ENCODE data around the gene GTF3C2.

Gene GTF3C2

GRCh38 chr2:27369471-27370025 is 13.0 kb upstream of the GTF3C2 start:
- Histone ChIP-seq H3K18ac (ENCODE audit: low read length) (peak overlapping the region; percentile 98), H2BK120ac (ENCODE audit: low read depth, low read length) (peak overlapping the region; percentile 34), H3K23ac (ENCODE audit: low read depth, low read length, poor library complexity) (peak overlapping the region; percentile 96), H2AK5ac (ENCODE audit: low read depth, low read length) (no peak overlapping the region), H3K4ac (ENCODE audit: low read length) (no peak overlapping the region), H3K27ac (replicated peaks; ENCODE audit: low read length) (no peak overlapping the region), H3K14ac (ENCODE audit: low read length) (peak overlapping the region; percentile 90), H3K36me3 (replicated peaks in 1 of 2; ENCODE audit: control insufficient read depth in 2 of 2, insufficient read depth in 2 of 2, low read length in 2 of 2) (peaks cover 38 to 70% of the 10 kb centered on the region in 2 donors), H2BK12ac (ENCODE audit: low read length) (no peak overlapping the region), H3K79me1 (ENCODE audit: low read depth, low read length) (peaks cover 17% of the 10 kb centered on the region), H3K9ac (ENCODE audit: low read depth, low read length, poor library complexity) (peak overlapping the region; percentile 99), H2AFZ (ENCODE audit: low read length) (peak overlapping the region; percentile 97), H2BK15ac (ENCODE audit: low read length) (no peak overlapping the region), H3K4me2 (ENCODE audit: insufficient read depth, low read length, poor library complexity, severe bottlenecking) (peak overlapping the region; percentile 87), H4K8ac (ENCODE audit: low read depth, low read length) (no peak overlapping the region), H3K27me3 (ENCODE audit: control insufficient read depth in 3 of 3, insufficient read depth in 3 of 3, low read depth in 1 of 3, low read length in 3 of 3) (no peaks in the 10 kb centered on the region), H3K4me1 (ENCODE audit: control insufficient read depth in 2 of 2, insufficient read depth in 1 of 2, low read depth in 1 of 2, low read length in 2 of 2) (peaks cover 10 to 13% of the 10 kb centered on the region in 2 donors), H4K91ac (ENCODE audit: low read depth, low read length, poor library complexity) (no peak overlapping the region), H3K4me3 (ENCODE audit: low read length in 2 of 2) (peak overlapping the region; percentile 86 to 94), H3K9me3 (replicated peaks in 1 of 2; ENCODE audit: control insufficient read depth in 2 of 2, insufficient read depth in 1 of 2, low read depth in 1 of 2, low read length in 2 of 2) (no peaks in the 10 kb centered on the region), H2BK5ac (ENCODE audit: low read length) (peak overlapping the region; percentile 88)
- WGBS, 2 donors (ENCODE audit: extremely low coverage in 2 of 2, insufficient read length in 2 of 2, insufficient replicate concordance in 1 of 2): no CpG with 5 or more reads among the region's 18 CpGs
- no peak for DNase-seq (ENCODE audit: low spot score)

DNA sequence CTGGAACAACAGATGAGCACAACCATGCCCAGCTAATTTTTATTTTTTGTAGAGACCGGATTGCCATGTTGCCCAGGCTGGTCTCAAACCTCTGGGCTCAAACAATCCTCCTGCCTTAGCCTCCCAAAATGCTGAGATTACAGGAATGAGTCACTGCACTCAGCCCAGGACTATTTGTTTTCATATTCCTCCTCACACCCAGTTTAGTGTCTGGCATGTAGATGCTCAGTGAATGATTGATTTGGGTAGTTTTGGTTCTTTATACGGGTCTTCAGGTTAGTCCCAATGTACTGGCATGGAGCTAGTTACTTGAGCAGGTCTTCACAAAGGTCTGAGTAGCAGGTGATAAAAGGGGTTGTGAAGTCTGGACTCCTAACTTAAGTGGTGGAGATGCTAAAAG is 7.4 kb upstream of the GTF3C2 start:
- H3K4me2 ChIP-seq (ENCODE audit: insufficient read depth, low read length, poor library complexity, severe bottlenecking): no peak overlapping the region
- no peak overlapping the region for H2BK120ac ChIP-seq (ENCODE audit: low read depth, low read length)
- H3K4me1 ChIP-seq (ENCODE audit: control insufficient read depth in 2 of 2, insufficient read depth in 1 of 2, low read depth in 1 of 2, low read length in 2 of 2): peaks cover 0 to 1% of the 10 kb centered on the region in 2 donors
- H2BK5ac ChIP-seq (ENCODE audit: low read length): no peak overlapping the region
- DNase-seq (ENCODE audit: low spot score): no peak
- H2AFZ ChIP-seq (ENCODE audit: low read length): no peak overlapping the region
- H3K36me3 ChIP-seq (replicated peaks in 1 of 2; ENCODE audit: control insufficient read depth in 2 of 2, insufficient read depth in 2 of 2, low read length in 2 of 2): peaks cover 29 to 72% of the 10 kb centered on the region in 2 donors
- H2AK5ac ChIP-seq (ENCODE audit: low read depth, low read length): no peak overlapping the region
- no peaks in the 10 kb centered on the region for H3K27me3 ChIP-seq (ENCODE audit: control insufficient read depth in 3 of 3, insufficient read depth in 3 of 3, low read depth in 1 of 3, low read length in 3 of 3)
- no peak overlapping the region for H3K9ac ChIP-seq (ENCODE audit: low read depth, low read length, poor library complexity)
- H3K4me3 ChIP-seq (ENCODE audit: low read length in 2 of 2): no peak overlapping the region
- no peak overlapping the region for H3K14ac ChIP-seq (ENCODE audit: low read length)
- H2BK12ac ChIP-seq (ENCODE audit: low read length): no peak overlapping the region
- H3K9me3 ChIP-seq (replicated peaks in 1 of 2; ENCODE audit: control insufficient read depth in 2 of 2, insufficient read depth in 1 of 2, low read depth in 1 of 2, low read length in 2 of 2): no peaks in the 10 kb centered on the region
- no peak overlapping the region for H3K4ac ChIP-seq (ENCODE audit: low read length)
- no peaks in the 10 kb centered on the region for H3K79me1 ChIP-seq (ENCODE audit: low read depth, low read length)
- H3K27ac ChIP-seq (replicated peaks; ENCODE audit: low read length): no peak overlapping the region
- H4K8ac ChIP-seq (ENCODE audit: low read depth, low read length): no peak overlapping the region
- WGBS, 2 donors (ENCODE audit: extremely low coverage in 2 of 2, insufficient read length in 2 of 2, insufficient replicate concordance in 1 of 2): no CpG with 5 or more reads among the region's 2 CpGs
- no peak overlapping the region for H3K18ac ChIP-seq (ENCODE audit: low read length)
- H3K23ac ChIP-seq (ENCODE audit: low read depth, low read length, poor library complexity): no peak overlapping the region
- no peak overlapping the region for H4K91ac ChIP-seq (ENCODE audit: low read depth, low read length, poor library complexity)
- no peak overlapping the region for H2BK15ac ChIP-seq (ENCODE audit: low read length)

GRCh38 chr2:27362678-27363420 is 6.3 kb upstream of the GTF3C2 start:
- no peak overlapping the region for H3K23ac ChIP-seq (ENCODE audit: low read depth, low read length, poor library complexity)
- no CpG with 5 or more reads among the region's 4 CpGs for WGBS, 2 donors (ENCODE audit: extremely low coverage in 2 of 2, insufficient read length in 2 of 2, insufficient replicate concordance in 1 of 2)
- no peak overlapping the region for H3K4ac ChIP-seq (ENCODE audit: low read length)
- H3K14ac ChIP-seq (ENCODE audit: low read length): no peak overlapping the region
- peaks cover 24 to 69% of the 10 kb centered on the region in 2 donors for H3K36me3 ChIP-seq (replicated peaks in 1 of 2; ENCODE audit: control insufficient read depth in 2 of 2, insufficient read depth in 2 of 2, low read length in 2 of 2)
- no peaks in the 10 kb centered on the region for H3K4me1 ChIP-seq (ENCODE audit: control insufficient read depth in 2 of 2, insufficient read depth in 1 of 2, low read depth in 1 of 2, low read length in 2 of 2)
- H3K9ac ChIP-seq (ENCODE audit: low read depth, low read length, poor library complexity): no peak overlapping the region
- H2AK5ac ChIP-seq (ENCODE audit: low read depth, low read length): no peak overlapping the region
- peaks cover 0 to 7% of the 10 kb centered on the region in 2 donors for H3K9me3 ChIP-seq (replicated peaks in 1 of 2; ENCODE audit: control insufficient read depth in 2 of 2, insufficient read depth in 1 of 2, low read depth in 1 of 2, low read length in 2 of 2)
- DNase-seq (ENCODE audit: low spot score): no peak
- no peak overlapping the region for H4K91ac ChIP-seq (ENCODE audit: low read depth, low read length, poor library complexity)
- no peak overlapping the region for H3K27ac ChIP-seq (replicated peaks; ENCODE audit: low read length)
- no peak overlapping the region for H3K18ac ChIP-seq (ENCODE audit: low read length)
- H3K79me1 ChIP-seq (ENCODE audit: low read depth, low read length): no peaks in the 10 kb centered on the region
- H2BK15ac ChIP-seq (ENCODE audit: low read length): no peak overlapping the region
- H2BK12ac ChIP-seq (ENCODE audit: low read length): no peak overlapping the region
- H2BK120ac ChIP-seq (ENCODE audit: low read depth, low read length): no peak overlapping the region
- H3K4me2 ChIP-seq (ENCODE audit: insufficient read depth, low read length, poor library complexity, severe bottlenecking): no peak overlapping the region
- no peak overlapping the region for H4K8ac ChIP-seq (ENCODE audit: low read depth, low read length)
- H3K27me3 ChIP-seq (ENCODE audit: control insufficient read depth in 3 of 3, insufficient read depth in 3 of 3, low read depth in 1 of 3, low read length in 3 of 3): no peaks in the 10 kb centered on the region
- H3K4me3 ChIP-seq (ENCODE audit: low read length in 2 of 2): no peak overlapping the region
- H2BK5ac ChIP-seq (ENCODE audit: low read length): no peak overlapping the region
- no peak overlapping the region for H2AFZ ChIP-seq (ENCODE audit: low read length)

- H3K4me1 ChIP-seq (ENCODE audit: control insufficient read depth in 2 of 2, insufficient read depth in 1 of 2, low read depth in 1 of 2, low read length in 2 of 2): peaks cover 0 to 3% of the 10 kb centered on the region in 2 donors
- H3K4me3 ChIP-seq (ENCODE audit: low read length in 2 of 2): peak overlapping the region; percentile 95 to 97
- H3K27me3 ChIP-seq (ENCODE audit: control insufficient read depth in 3 of 3, insufficient read depth in 3 of 3, low read depth in 1 of 3, low read length in 3 of 3): no peaks in the 10 kb centered on the region
- no peak overlapping the region for H2BK15ac ChIP-seq (ENCODE audit: low read length)
- peak overlapping the region; percentile 4 for H2AK5ac ChIP-seq (ENCODE audit: low read depth, low read length)
- peak overlapping the region; percentile 29 for H3K23ac ChIP-seq (ENCODE audit: low read depth, low read length, poor library complexity)
- no peak overlapping the region for H4K8ac ChIP-seq (ENCODE audit: low read depth, low read length)
- H3K4me2 ChIP-seq (ENCODE audit: insufficient read depth, low read length, poor library complexity, severe bottlenecking): peak overlapping the region; percentile 91
- peak overlapping the region; percentile 93 for H3K27ac ChIP-seq (replicated peaks; ENCODE audit: low read length)
- H2AFZ ChIP-seq (ENCODE audit: low read length): peak overlapping the region; percentile 96
- H2BK120ac ChIP-seq (ENCODE audit: low read depth, low read length): no peak overlapping the region
- H3K18ac ChIP-seq (ENCODE audit: low read length): peak overlapping the region; percentile 38
- peak overlapping the region; percentile 92 for H3K9ac ChIP-seq (ENCODE audit: low read depth, low read length, poor library complexity)
- peak overlapping the region; percentile 95 for H3K4ac ChIP-seq (ENCODE audit: low read length)
- peak overlapping the region; percentile 89 for H3K14ac ChIP-seq (ENCODE audit: low read length)
- peak overlapping the region; percentile 9 for H2BK5ac ChIP-seq (ENCODE audit: low read length)
- H3K79me1 ChIP-seq (ENCODE audit: low read depth, low read length): peaks cover 7% of the 10 kb centered on the region
- peaks cover 0 to 7% of the 10 kb centered on the region in 2 donors for H3K9me3 ChIP-seq (replicated peaks in 1 of 2; ENCODE audit: control insufficient read depth in 2 of 2, insufficient read depth in 1 of 2, low read depth in 1 of 2, low read length in 2 of 2)
- H2BK12ac ChIP-seq (ENCODE audit: low read length): no peak overlapping the region
- no peak overlapping the region for H4K91ac ChIP-seq (ENCODE audit: low read depth, low read length, poor library complexity)
- DNase-seq (ENCODE audit: low spot score): no peak
- no CpG with 5 or more reads among the region's 12 CpGs for WGBS, 2 donors (ENCODE audit: extremely low coverage in 2 of 2, insufficient read length in 2 of 2, insufficient replicate concordance in 1 of 2)
- peaks cover 0 to 19% of the 10 kb centered on the region in 2 donors for H3K36me3 ChIP-seq (replicated peaks in 1 of 2; ENCODE audit: control insufficient read depth in 2 of 2, insufficient read depth in 2 of 2, low read length in 2 of 2)
Measured at GRCh38 chr2:27356056-27356381, 545 bp downstream of the GTF3C2 start.

All from neuronal stem cell (in vitro differentiated cells).